ENCODE measurements around the gene SH3RF2. TPM values are rescaled to one million over a fixed set of nuclear protein-coding genes. Genes with fewer than 3 reads are reported as not detected.

SH3RF2 gene
- total RNA-seq, 1 donor from 2014 or later = 11.5 TPM

GRCh38 chr5:146041180-146041789, 104.9 kb downstream of the SH3RF2 start:
- ATAC-seq (peak in 1 of 2 donors; percentile 52), DNase-seq (no peak)
- Histone ChIP-seq H3K27ac (no peak overlapping the region), H3K4me1 (no peaks in the 10 kb centered on the region), H3K9me3 (no peaks in the 10 kb centered on the region), H3K36me3 (no peaks in the 10 kb centered on the region), H3K4me3 (no peak overlapping the region), H3K27me3 (ENCODE audit: low read depth) (no peaks in the 10 kb centered on the region)
- intact Hi-C loops (cut with DNase I) = no loop called here
- TF ChIP-seq CTCF (IDR thresholded peaks at IDR 0.05) = peak; percentile 34

- Histone ChIP-seq H3K4me1 (no peaks in the 10 kb centered on the region), H3K27me3 (ENCODE audit: low read depth) (no peaks in the 10 kb centered on the region), H3K4me3 (no peak overlapping the region), H3K9me3 (no peaks in the 10 kb centered on the region), H3K27ac (no peak overlapping the region), H3K36me3 (no peaks in the 10 kb centered on the region)
- ATAC-seq = peak in 1 of 2 donors; percentile 29
- intact Hi-C loops (cut with DNase I) = no loop called here
- no peak for DNase-seq
- no peak for TF ChIP-seq CTCF (IDR thresholded peaks at IDR 0.05)
Measured at GRCh38 chr5:146042628-146043279, 106.4 kb downstream of the SH3RF2 start.

GRCh38 chr5:146043722-146044121, 107.3 kb downstream of the SH3RF2 start:
- intact Hi-C loops (cut with DNase I) = no loop called here
- H3K9me3 ChIP-seq = no peaks in the 10 kb centered on the region

GRCh38 chr5:146047396-146047795, 111.0 kb downstream of the SH3RF2 start:
- ATAC-seq (peak; percentile 46 to 64), DNase-seq (no peak)
- Histone ChIP-seq H3K9me3 (no peaks in the 10 kb centered on the region), H3K4me1 (no peaks in the 10 kb centered on the region), H3K27ac (no peak overlapping the region), H3K4me3 (no peak overlapping the region), H3K27me3 (ENCODE audit: low read depth) (no peaks in the 10 kb centered on the region), H3K36me3 (no peaks in the 10 kb centered on the region)
- intact Hi-C loops (cut with DNase I) = no loop called here
- no peak for TF ChIP-seq CTCF (IDR thresholded peaks at IDR 0.05)

More at GRCh38 chr5:146043722-146044121, 107.3 kb downstream of the SH3RF2 start:
- H3K27ac ChIP-seq = no peak overlapping the region
- H3K36me3 ChIP-seq = no peaks in the 10 kb centered on the region
- no peak overlapping the region for H3K4me3 ChIP-seq
- no peak for TF ChIP-seq CTCF (IDR thresholded peaks at IDR 0.05)
- ATAC-seq (no peak), DNase-seq (no peak)
- H3K27me3 ChIP-seq (ENCODE audit: low read depth) = no peaks in the 10 kb centered on the region
- no peaks in the 10 kb centered on the region for H3K4me1 ChIP-seq

GRCh38 chr5:146048994-146049703, 112.8 kb downstream of the SH3RF2 start:
- Histone ChIP-seq H3K4me3 (no peak overlapping the region), H3K9me3 (no peaks in the 10 kb centered on the region), H3K4me1 (no peaks in the 10 kb centered on the region), H3K27ac (no peak overlapping the region), H3K27me3 (ENCODE audit: low read depth) (no peaks in the 10 kb centered on the region), H3K36me3 (no peaks in the 10 kb centered on the region)
- intact Hi-C loops (cut with DNase I) = no loop called here
- TF ChIP-seq CTCF (IDR thresholded peaks at IDR 0.05) = peak; percentile 62
- DNase-seq (no peak), ATAC-seq (peak; percentile 77 to 82)

All from lower lobe of right lung (tissue), 2 donors.